Right kidney (tissue), 1 donor: ENCODE measurements around the gene TM2D3.
"Not testable (repeated sequence)": the region's sequence is repeated elsewhere in the genome, so short reads cannot be mapped to it uniquely, and the experiment has no call there.

ENCODE experiments used
- DNase-seq: peaks from one replicate; pipeline ENCODE4 v3.0.0-alpha.2; 2016

Gene TM2D3

DNA sequence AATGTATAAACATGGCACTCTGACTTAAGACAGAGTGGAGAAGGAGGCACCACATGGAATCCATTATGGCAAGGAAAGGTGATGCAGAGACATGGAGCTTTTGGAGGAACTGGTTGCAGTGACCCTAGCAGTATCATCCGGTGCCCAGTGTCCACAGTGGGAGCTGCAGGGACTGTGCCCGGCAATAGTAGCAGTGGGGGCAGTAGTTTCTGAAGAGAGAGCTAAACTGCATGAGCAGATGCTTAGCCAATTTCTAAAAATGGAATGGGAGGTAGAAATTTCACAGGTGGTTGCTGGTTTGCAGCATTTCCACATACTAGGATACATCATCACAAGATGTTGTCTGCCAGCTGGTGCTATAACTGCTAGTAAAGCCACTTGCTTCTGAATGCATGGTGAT is 7.8 kb upstream of the TM2D3 start:
- no peak for DNase-seq

- DNase-seq, result no peak
Observed at GRCh38 chr15:101657968-101658784, 6.0 kb upstream of the TM2D3 start.

DNA sequence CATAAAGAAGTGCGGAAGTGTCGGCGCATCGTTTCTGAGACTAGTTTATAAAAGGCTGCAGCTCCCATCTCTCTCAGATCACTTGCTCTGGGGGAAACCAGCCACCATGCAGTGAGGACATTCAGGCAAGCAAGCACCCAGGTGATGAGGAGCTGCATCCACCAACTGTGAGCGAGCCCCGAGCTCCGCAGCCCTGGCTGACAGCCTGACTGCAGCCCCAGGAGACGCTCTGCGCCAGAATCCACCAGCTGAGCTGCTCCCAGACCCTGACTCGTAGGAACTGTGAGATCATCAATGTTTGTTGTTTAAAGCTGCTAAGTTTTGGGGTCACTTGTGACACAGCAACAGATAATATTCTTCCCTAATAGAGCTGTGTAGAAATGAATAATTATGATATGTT is 5.0 kb upstream of the TM2D3 start:
- no peak for DNase-seq

DNA sequence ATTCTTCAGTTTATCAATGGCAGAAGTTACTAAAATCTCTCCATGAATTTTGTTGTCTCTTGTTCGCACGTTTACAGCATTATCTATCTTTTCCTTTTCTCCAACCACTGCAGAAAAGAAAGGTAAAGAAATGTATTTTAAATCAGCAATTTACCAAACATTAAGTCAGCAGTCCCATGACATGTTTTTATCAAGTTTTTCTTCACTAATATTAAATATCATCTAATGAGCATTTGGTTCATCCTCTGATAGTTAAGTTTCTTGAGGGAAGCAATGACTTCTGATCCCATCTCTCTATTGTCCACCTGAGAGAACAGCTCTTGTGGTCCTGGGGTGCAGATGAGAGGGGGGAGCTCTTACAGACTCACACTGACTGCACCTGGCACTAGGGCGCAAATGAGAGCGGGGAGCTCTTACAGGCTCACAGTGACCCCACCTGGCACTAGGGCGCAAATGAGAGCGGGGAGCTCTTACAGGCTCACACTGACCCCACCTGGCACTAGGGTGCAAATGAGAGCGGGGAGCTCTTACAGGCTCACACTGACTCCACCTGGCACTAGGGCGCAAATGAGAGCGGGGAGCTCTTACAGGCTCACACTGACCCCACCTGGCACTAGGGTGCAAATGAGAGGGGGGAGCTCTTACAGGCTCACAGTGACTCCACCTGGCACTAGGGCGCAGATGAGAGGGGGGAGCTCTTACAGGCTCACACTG is 2.6 kb upstream of the TM2D3 start:
- DNase-seq, result not testable (repeated sequence)

GRCh38 chr15:101654171-101654570 is 2.0 kb upstream of the TM2D3 start:
- no peak for DNase-seq

DNA sequence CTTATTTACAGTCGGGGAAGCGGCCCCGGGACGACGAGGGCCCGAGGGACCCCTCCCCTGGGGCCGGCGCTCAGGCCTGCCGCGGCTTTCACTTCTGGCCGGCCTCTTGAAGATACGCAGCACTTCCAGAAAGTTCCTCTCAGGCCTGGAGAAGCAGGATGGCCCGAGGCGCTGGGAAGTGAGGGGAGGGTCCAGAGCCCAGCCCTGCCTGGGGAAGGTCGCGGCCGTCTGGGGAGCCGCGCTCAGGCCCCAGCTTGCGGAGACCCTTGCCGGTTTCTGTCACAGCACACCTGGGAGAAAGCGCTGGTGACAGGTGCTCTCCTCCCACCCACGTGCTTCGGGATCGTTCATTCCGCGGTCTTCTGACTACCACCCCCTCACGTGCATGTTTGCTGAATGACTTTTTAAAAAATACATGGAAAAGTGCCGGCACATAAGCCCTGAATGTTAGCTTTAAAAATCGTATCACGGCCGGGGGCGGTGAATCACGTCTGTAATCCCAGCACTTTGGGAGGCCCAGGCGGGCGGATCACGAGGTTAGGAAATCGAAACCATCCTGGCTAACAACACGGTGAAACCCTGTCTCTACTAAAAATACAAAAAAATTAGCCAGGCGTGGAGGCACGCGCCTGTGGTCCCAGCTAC is 727 bp upstream of the TM2D3 start:
- DNase-seq, result no peak

DNA sequence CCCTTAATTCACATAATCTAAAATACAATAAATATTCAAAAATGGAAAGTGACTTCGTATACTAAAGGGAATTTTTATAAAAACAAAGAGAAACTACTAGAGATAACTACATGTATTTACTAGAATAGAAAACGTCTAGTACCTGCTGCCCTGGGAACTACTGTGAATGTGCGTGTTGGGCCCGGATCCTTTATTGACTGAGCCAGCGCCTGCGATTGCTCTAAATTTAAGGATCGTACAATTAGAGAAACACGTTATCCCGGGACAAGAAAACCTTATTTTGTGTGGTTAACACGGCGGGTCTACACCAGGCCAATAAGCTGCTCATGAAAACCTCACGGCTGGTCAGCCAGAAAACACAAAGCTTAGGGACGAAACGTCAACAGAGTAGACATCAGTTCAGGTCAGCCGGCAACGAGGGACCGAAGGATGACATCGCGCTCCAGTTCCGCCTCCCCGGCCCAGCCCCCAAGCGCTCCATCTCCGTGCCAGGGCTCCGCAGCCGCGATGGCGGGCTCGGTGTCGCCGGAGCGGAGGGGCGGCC is 555 bp downstream of the TM2D3 start:
- no peak for DNase-seq

GRCh38 chr15:101650145-101650544 is 2.0 kb downstream of the TM2D3 start:
- DNase-seq, result no peak

GRCh38 chr15:101648356-101648755 is 3.8 kb downstream of the TM2D3 start:
- no peak for DNase-seq

GRCh38 chr15:101647251-101647650 is 4.9 kb downstream of the TM2D3 start:
- no peak for DNase-seq

DNA sequence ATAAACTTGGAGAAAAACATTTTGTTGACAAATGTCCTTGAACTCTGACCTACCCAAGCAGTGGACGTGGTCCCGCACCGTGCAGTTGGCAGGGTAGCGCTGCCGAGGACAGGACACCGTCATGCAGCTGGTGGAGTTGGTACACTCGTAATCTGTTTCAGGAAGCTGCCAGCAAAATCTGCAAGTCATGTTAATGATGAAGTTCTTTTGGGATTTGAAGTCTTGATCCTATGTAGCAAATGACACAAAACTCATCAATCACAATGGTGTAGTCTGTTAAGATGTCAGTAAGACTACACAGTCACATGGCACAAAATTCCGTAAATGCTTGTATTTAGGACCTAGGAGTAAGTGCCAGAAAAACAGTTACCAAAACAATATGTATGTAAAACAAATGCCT is 5.5 kb downstream of the TM2D3 start:
- DNase-seq, result no peak

DNA sequence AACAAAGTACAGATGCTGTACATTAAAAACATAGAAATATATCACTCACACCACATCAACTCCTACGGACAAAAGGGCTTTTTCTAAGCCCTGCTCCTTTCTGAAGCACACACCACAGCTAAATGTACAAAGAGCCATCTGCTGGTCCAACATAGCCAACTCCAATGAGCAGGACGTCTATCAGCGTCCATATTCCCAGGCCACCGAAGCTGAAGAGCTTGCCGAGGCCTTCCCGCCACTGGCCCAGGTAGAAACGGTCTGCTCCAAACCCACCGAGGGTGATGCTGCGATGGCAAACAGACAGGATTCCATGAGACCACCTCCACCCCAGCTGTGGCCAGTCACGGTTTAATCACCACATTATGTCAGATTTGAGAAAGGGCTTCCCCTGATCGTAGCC is 9.8 kb downstream of the TM2D3 start:
- DNase-seq, result no peak

- DNase-seq, result no peak
Observed at GRCh38 chr15:101641894-101642293, 10.3 kb downstream of the TM2D3 start.

- DNase-seq, result peak; percentile 39
Observed at GRCh38 chr15:101641129-101641764, 10.9 kb downstream of the TM2D3 start.

DNA sequence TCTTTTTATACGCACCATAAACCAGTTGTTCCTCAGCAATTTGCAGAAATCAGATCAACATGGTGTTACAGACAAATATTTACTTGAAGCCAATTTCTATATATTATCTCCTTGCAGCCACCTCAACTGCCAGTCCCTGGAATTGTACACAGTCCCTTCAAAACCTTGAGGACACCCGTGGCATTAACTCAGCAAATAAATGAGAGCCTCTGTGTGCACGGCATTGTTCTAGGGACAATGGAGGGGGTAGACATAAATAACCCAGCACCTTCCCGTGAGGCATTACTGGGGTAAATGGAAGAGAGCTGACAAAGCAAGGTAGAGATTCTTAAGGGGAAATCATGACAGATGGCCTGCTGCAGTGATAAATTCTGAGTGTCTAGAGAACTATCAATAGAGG is 12.5 kb downstream of the TM2D3 start:
- DNase-seq, result no peak

GRCh38 chr15:101637919-101638318 is 14.3 kb downstream of the TM2D3 start:
- DNase-seq, result no peak

DNA sequence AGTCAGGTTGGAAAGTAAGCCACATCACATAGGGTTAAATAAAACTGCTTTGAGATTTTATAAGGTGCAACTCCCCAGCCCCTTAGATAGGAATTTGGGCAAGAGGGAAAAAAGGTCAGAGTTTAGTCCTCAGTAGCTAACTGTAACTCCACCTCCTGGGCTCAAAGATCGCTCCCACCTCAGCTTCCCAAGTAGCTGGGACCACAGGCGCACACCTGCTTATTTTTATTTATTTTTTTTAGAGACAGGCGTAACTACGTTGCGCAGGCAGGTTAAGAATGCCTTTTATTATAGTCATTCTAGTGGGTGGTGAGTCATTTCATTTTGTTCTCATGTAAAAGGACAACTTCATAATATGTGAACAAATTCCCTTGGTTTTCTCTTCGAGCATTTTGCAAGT is 14.7 kb downstream of the TM2D3 start:
- no peak for DNase-seq

DNA sequence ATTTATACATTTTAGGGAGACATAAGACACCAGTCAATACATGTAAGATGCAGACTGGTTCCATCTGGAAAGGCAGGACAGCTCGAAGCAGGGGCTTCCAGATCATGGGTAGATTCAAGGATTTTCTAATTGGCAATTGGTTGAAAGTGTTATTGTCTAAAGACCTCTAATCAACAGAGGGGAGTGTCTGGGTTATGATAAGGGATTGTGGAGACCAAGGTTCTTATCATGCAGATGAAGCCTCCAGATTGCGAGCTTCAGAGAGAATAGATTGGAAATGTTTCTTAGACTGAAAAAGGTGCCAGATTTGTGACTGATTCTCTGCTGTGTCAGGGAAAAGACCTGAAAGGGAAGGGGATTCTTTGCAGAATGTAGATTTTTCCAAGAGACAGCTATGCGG is 15.1 kb downstream of the TM2D3 start:
- DNase-seq, result no peak

DNA sequence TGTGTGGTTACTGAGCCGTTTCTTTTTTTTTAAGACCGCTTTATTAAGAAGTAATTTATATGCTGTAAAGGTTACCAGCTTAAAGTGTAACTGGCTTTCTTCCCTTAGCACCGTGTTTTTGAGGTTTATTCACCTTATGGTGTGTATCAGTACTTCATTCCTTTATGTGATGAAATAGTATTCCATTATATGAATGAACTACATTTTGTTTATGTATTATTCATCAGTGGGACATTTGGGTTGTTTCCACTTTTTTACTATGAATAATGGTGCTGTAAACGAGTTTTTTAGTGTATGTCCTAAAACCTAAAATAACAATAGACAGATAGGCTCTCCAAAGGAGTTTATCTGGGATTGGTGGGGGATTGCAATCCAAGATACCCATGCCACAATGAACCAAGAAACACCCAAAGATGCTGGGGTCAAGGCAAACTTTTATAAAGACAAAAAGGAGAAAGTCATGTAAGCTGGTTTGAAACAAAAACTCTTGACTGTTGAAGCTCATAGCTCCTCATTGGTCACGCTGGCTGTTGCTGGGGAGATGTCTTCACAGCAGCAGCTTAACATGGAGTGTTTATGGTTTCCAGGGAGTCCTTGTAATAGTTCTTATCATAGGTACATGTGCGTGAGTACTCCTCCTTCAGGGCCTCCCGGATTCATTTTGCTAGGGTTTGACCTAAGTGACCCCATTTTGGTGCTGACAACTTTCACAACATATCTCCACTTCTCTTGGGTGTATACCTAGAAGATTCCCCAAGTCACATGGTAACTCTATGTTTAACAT is 16.0 kb downstream of the TM2D3 start:
- DNase-seq, result no peak

DNA sequence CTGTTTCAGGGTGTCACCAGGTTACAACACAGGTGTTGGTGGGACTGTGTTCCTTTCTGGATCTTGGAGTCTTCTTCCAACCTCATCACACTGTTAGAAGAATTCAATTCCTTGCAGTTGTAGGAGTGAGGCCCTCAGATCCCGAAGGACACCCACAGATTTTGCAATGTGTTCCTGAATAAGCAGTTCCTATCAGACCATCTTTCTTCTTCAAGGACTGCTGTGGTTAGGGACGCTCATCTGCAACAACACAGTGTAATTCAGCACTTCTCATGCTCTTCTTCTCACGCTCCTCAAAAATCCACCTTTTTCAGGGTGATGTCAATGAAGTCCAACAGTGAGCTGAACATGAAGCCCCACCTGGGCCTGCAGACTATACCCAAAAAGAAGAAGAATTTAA is 18.8 kb downstream of the TM2D3 start:
- no peak for DNase-seq

GRCh38 chr15:101626729-101627128 is 25.5 kb downstream of the TM2D3 start:
- DNase-seq, result not testable (repeated sequence)

GRCh38 chr15:101625980-101626379 is 26.2 kb downstream of the TM2D3 start:
- no peak for DNase-seq
